SK-N-SH (cell line): ENCODE data around the gene RAPGEF4.

Experiments used
- ELF1 ChIP-seq: IDR thresholded peaks from 2 replicates; pipeline ENCODE4 v1.4.0; 2012
- FOXM1 ChIP-seq: IDR thresholded peaks from 2 replicates; pipeline ENCODE4 v1.4.0; 2012; ENCODE audit warnings: low read depth, mild to moderate bottlenecking
- GABPA ChIP-seq: IDR thresholded peaks from 2 replicates; pipeline ENCODE4 v1.4.0; 2012; ENCODE audit warnings: low read depth, mild to moderate bottlenecking
- GATA2 ChIP-seq: sonication (generic); formaldehyde crosslinking; IDR thresholded peaks from 2 replicates; pipeline ENCODE4 v1.5.0; 2020; ENCODE audit warnings: mild to moderate bottlenecking, missing genetic modification reagents
- MXI1 ChIP-seq: IDR thresholded peaks from 2 replicates; pipeline ENCODE4 v1.6.1; 2012; ENCODE audit warnings: mild to moderate bottlenecking, low read depth, low read length, improper control_type of control experiment
- NRF1 ChIP-seq: IDR thresholded peaks from 2 replicates; pipeline ENCODE4 v1.6.1; 2012; ENCODE audit warnings: low read depth, mild to moderate bottlenecking, low read length
- POLR2AphosphoS5 ChIP-seq: IDR thresholded peaks from 2 replicates; pipeline ENCODE4 v1.6.1; 2012; ENCODE audit warnings: low read depth, low read length
- RCOR1 ChIP-seq: fragments of 150-350 bp; IDR thresholded peaks from 2 replicates; pipeline ENCODE4 v1.6.1; 2017; ENCODE audit warnings: antibody characterized with exemption, low read length
- RXRA ChIP-seq: IDR thresholded peaks from 2 replicates; pipeline ENCODE4 v1.4.0; 2012; ENCODE audit warnings: low read depth, mild to moderate bottlenecking, borderline replicate concordance
- TF ChIP-seq, protein P1 (sequence below): fragments of 200-600 bp; sonication (generic); IDR thresholded peaks from 2 replicates; pipeline ENCODE4 v1.6.1; 2017; ENCODE audit warnings: antibody characterized with exemption, mild to moderate bottlenecking, moderate library complexity
- TF ChIP-seq, protein P2 (sequence below): IDR thresholded peaks from 2 replicates; pipeline ENCODE4 v1.4.0; 2012; ENCODE audit warnings: low read depth, borderline replicate concordance
- TF ChIP-seq, protein P3 (sequence below): IDR thresholded peaks from 2 replicates; pipeline ENCODE4 v1.4.0; 2012; ENCODE audit warnings: low read depth
- TF ChIP-seq, protein P4 (sequence below): fragments of 150-350 bp; IDR thresholded peaks from 2 replicates; pipeline ENCODE4 v1.6.1; 2017; ENCODE audit warnings: antibody characterized with exemption, low read length, low read depth, borderline replicate concordance

DNA sequence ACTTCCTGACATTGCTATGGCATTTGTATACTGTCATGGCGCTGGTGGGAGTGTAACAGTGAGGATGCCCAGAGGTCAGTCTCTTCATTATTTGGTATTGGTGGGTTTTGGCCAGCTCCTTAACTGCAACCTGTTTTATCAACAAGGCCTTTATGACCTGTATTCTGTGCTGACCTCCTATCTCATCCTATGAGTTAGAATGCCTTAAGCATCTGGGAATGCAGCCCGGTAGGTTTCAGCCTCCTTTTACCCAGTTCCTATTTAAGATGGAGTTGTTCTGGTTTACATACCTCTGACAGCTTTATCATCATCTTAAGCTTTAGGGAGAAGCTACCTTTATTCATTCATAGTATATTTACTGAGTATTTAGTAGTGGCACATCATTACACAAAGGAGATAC lies 103.8 kb downstream of the RAPGEF4 start:
- TF ChIP-seq, protein P1, sequence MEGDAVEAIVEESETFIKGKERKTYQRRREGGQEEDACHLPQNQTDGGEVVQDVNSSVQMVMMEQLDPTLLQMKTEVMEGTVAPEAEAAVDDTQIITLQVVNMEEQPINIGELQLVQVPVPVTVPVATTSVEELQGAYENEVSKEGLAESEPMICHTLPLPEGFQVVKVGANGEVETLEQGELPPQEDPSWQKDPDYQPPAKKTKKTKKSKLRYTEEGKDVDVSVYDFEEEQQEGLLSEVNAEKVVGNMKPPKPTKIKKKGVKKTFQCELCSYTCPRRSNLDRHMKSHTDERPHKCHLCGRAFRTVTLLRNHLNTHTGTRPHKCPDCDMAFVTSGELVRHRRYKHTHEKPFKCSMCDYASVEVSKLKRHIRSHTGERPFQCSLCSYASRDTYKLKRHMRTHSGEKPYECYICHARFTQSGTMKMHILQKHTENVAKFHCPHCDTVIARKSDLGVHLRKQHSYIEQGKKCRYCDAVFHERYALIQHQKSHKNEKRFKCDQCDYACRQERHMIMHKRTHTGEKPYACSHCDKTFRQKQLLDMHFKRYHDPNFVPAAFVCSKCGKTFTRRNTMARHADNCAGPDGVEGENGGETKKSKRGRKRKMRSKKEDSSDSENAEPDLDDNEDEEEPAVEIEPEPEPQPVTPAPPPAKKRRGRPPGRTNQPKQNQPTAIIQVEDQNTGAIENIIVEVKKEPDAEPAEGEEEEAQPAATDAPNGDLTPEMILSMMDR = no peak
- no peak for TF ChIP-seq MXI1
- no peak for TF ChIP-seq RXRA
- no peak for TF ChIP-seq POLR2AphosphoS5
- TF ChIP-seq NRF1 = no peak
- TF ChIP-seq FOXM1 = no peak
- no peak for TF ChIP-seq GABPA
- TF ChIP-seq ELF1 = no peak
- TF ChIP-seq GATA2 (CRISPR knock-in tag) = no peak
- TF ChIP-seq, protein P2, sequence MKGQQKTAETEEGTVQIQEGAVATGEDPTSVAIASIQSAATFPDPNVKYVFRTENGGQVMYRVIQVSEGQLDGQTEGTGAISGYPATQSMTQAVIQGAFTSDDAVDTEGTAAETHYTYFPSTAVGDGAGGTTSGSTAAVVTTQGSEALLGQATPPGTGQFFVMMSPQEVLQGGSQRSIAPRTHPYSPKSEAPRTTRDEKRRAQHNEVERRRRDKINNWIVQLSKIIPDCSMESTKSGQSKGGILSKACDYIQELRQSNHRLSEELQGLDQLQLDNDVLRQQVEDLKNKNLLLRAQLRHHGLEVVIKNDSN = no peak
- TF ChIP-seq, protein P3, sequence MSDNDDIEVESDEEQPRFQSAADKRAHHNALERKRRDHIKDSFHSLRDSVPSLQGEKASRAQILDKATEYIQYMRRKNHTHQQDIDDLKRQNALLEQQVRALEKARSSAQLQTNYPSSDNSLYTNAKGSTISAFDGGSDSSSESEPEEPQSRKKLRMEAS = no peak
- TF ChIP-seq, protein P4, sequence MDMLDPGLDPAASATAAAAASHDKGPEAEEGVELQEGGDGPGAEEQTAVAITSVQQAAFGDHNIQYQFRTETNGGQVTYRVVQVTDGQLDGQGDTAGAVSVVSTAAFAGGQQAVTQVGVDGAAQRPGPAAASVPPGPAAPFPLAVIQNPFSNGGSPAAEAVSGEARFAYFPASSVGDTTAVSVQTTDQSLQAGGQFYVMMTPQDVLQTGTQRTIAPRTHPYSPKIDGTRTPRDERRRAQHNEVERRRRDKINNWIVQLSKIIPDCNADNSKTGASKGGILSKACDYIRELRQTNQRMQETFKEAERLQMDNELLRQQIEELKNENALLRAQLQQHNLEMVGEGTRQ = no peak
- TF ChIP-seq RCOR1 = no peak
